ENCODE measurements around the gene L1CAM. TPM values are rescaled to one million over a fixed set of nuclear protein-coding genes. Genes with fewer than 3 reads are reported as not detected.

The L1CAM gene
- total RNA-seq, 1 experiment from 2014 or later: 0.64 TPM

DNA sequence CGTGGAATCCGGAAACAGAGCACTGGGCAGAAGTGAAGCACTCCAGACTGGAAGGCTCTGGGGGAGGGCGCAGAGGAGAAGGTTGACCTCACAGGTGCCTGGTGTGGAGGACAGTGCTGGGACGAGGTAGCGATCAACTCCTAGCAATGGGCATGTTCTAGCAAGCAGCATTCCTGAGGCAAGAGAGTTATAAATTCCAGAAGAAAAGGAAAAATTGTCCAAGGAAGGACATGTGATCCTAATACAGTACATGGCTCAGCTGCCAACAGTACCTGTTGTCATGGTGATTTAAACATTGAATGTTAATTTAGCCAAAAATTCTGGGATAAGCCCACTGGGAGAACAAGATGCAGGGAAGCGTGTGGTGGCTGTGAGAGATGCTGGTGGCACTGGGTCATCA is 31.9 kb upstream of the L1CAM start:
- BruUV-seq (replicated peaks): no TSS peak
- DNase-seq (ENCODE audit: low spot score): no peak
- H3K36me3 ChIP-seq (ENCODE audit: insufficient read depth, low read length, poor library complexity, severe bottlenecking): no peaks in the 10 kb centered on the region
- H3K27ac ChIP-seq (ENCODE audit: low read depth, low read length, poor library complexity, severe bottlenecking): no peak overlapping the region
- no peaks in the 10 kb centered on the region for H3K9me3 ChIP-seq (ENCODE audit: low read depth, low read length, poor library complexity, severe bottlenecking)
- POLR2A ChIA-PET (ENCODE audit: low non-redundant PET): no interaction called here
- TF ChIP-seq EZH2 (IDR thresholded peaks at IDR 0.05; ENCODE audit: borderline replicate concordance, low read depth, low read length, poor library complexity, severe bottlenecking): no peak
- TF ChIP-seq, protein P1, sequence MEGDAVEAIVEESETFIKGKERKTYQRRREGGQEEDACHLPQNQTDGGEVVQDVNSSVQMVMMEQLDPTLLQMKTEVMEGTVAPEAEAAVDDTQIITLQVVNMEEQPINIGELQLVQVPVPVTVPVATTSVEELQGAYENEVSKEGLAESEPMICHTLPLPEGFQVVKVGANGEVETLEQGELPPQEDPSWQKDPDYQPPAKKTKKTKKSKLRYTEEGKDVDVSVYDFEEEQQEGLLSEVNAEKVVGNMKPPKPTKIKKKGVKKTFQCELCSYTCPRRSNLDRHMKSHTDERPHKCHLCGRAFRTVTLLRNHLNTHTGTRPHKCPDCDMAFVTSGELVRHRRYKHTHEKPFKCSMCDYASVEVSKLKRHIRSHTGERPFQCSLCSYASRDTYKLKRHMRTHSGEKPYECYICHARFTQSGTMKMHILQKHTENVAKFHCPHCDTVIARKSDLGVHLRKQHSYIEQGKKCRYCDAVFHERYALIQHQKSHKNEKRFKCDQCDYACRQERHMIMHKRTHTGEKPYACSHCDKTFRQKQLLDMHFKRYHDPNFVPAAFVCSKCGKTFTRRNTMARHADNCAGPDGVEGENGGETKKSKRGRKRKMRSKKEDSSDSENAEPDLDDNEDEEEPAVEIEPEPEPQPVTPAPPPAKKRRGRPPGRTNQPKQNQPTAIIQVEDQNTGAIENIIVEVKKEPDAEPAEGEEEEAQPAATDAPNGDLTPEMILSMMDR (conservative IDR thresholded peaks at IDR 0.05; ENCODE audit: low read depth, low read length): no peak
- no peaks in the 10 kb centered on the region for H3K4me1 ChIP-seq (ENCODE audit: insufficient read depth, low read length, poor library complexity, severe bottlenecking)
- intact Hi-C loops (cut with micrococcal nuclease; ENCODE audit: unreplicated experiment): no loop called here
- no peaks in the 10 kb centered on the region for H3K27me3 ChIP-seq (replicated peaks; ENCODE audit: insufficient read depth, low read depth, low read length, poor library complexity)
- no peak overlapping the region for H3K4me3 ChIP-seq (ENCODE audit: low read depth, low read length, poor library complexity, severe bottlenecking)
- CTCF ChIA-PET: no interaction called here

DNA sequence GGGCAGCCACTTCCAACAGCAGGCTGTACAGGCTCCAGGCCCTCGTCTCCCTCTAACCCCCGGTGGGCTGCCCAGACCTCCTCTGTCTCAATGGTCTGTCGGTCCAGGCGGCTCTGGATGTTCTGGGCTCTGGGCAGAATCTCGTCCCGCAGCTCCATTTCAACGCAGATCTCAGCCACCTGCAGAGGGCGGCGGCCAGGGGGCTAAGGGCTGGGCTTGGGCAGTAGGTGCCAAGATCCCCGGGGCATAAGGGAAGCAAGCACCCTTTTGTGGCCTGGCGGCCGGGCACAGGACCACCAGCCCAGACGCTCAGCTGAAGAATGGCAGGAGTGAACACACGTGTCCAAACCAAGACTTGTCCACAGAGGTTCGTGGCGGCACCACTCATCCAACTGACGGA is 27.7 kb upstream of the L1CAM start:
- H3K4me1 ChIP-seq (ENCODE audit: insufficient read depth, low read length, poor library complexity, severe bottlenecking): no peaks in the 10 kb centered on the region
- DNase-seq (ENCODE audit: low spot score): no peak
- H3K27me3 ChIP-seq (replicated peaks; ENCODE audit: insufficient read depth, low read depth, low read length, poor library complexity): no peaks in the 10 kb centered on the region
- H3K36me3 ChIP-seq (ENCODE audit: insufficient read depth, low read length, poor library complexity, severe bottlenecking): no peaks in the 10 kb centered on the region
- POLR2A ChIA-PET (ENCODE audit: low non-redundant PET): no interaction called here
- H3K4me3 ChIP-seq (ENCODE audit: low read depth, low read length, poor library complexity, severe bottlenecking): no peak overlapping the region
- intact Hi-C loops (cut with micrococcal nuclease; ENCODE audit: unreplicated experiment): no loop called here
- H3K27ac ChIP-seq (ENCODE audit: low read depth, low read length, poor library complexity, severe bottlenecking): no peak overlapping the region
- H3K9me3 ChIP-seq (ENCODE audit: low read depth, low read length, poor library complexity, severe bottlenecking): no peaks in the 10 kb centered on the region
- CTCF ChIA-PET: no interaction called here
- TF ChIP-seq, protein P1 (conservative IDR thresholded peaks at IDR 0.05; ENCODE audit: low read depth, low read length): no peak
- no peak for TF ChIP-seq EZH2 (IDR thresholded peaks at IDR 0.05; ENCODE audit: borderline replicate concordance, low read depth, low read length, poor library complexity, severe bottlenecking)
- BruUV-seq (replicated peaks): no TSS peak

DNA sequence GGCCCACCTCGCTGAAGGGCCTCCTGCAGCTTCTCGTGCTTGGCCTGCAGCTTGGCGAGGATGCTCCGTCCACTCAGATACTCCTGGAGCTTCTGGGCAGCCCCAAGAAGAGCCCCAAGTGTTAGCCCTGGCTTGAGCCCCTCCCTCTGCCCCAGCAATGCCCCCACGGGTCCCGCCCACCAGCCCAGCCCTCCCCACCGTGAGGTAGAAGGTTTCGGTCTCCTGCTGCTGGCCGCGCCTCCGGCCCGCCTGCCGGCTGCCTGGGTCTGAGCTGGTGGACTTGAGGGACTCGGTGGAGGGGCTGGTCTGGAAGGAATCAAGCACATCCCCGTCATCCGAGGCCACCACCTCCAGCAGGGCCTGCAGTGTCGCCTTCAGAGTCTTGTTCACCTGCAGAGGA is 27.2 kb upstream of the L1CAM start:
- no peaks in the 10 kb centered on the region for H3K27me3 ChIP-seq (replicated peaks; ENCODE audit: insufficient read depth, low read depth, low read length, poor library complexity)
- TF ChIP-seq EZH2 (IDR thresholded peaks at IDR 0.05; ENCODE audit: borderline replicate concordance, low read depth, low read length, poor library complexity, severe bottlenecking): no peak
- H3K27ac ChIP-seq (ENCODE audit: low read depth, low read length, poor library complexity, severe bottlenecking): no peak overlapping the region
- no peaks in the 10 kb centered on the region for H3K4me1 ChIP-seq (ENCODE audit: insufficient read depth, low read length, poor library complexity, severe bottlenecking)
- POLR2A ChIA-PET (ENCODE audit: low non-redundant PET): no interaction called here
- no TSS peak for BruUV-seq (replicated peaks)
- no peaks in the 10 kb centered on the region for H3K9me3 ChIP-seq (ENCODE audit: low read depth, low read length, poor library complexity, severe bottlenecking)
- intact Hi-C loops (cut with micrococcal nuclease; ENCODE audit: unreplicated experiment): no loop called here
- CTCF ChIA-PET: no interaction called here
- no peak for DNase-seq (ENCODE audit: low spot score)
- H3K4me3 ChIP-seq (ENCODE audit: low read depth, low read length, poor library complexity, severe bottlenecking): no peak overlapping the region
- H3K36me3 ChIP-seq (ENCODE audit: insufficient read depth, low read length, poor library complexity, severe bottlenecking): no peaks in the 10 kb centered on the region

DNA sequence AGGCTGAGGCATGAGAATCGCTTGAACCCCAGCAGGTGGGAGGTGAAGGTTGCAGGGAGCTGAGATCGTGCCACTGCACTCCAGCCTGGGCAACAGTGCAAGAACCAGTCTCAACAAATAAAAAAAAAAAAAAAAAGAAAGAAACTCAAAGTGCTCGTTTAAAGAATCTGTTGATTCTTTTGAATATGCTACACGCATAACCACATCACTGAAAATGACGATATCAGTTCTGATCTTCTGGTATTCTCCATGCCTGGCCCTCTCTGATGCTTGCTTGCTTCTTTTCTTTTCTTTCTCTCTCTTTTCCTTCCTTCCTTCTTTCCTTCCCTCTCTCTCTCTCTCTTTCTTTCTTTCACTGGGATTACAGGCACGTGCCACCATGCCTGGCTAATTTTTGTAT is 25.8 kb upstream of the L1CAM start:
- no peaks in the 10 kb centered on the region for H3K36me3 ChIP-seq (ENCODE audit: insufficient read depth, low read length, poor library complexity, severe bottlenecking)
- intact Hi-C loops (cut with micrococcal nuclease; ENCODE audit: unreplicated experiment): no loop called here
- no peaks in the 10 kb centered on the region for H3K27me3 ChIP-seq (replicated peaks; ENCODE audit: insufficient read depth, low read depth, low read length, poor library complexity)
- CTCF ChIA-PET: no interaction called here
- H3K4me1 ChIP-seq (ENCODE audit: insufficient read depth, low read length, poor library complexity, severe bottlenecking): no peaks in the 10 kb centered on the region
- no peak overlapping the region for H3K4me3 ChIP-seq (ENCODE audit: low read depth, low read length, poor library complexity, severe bottlenecking)
- BruUV-seq (replicated peaks): no TSS peak
- no peak overlapping the region for H3K27ac ChIP-seq (ENCODE audit: low read depth, low read length, poor library complexity, severe bottlenecking)
- no peaks in the 10 kb centered on the region for H3K9me3 ChIP-seq (ENCODE audit: low read depth, low read length, poor library complexity, severe bottlenecking)
- no peak for DNase-seq (ENCODE audit: low spot score)
- TF ChIP-seq EZH2 (IDR thresholded peaks at IDR 0.05; ENCODE audit: borderline replicate concordance, low read depth, low read length, poor library complexity, severe bottlenecking): no peak
- TF ChIP-seq, protein P1 (conservative IDR thresholded peaks at IDR 0.05; ENCODE audit: low read depth, low read length): no peak
- POLR2A ChIA-PET (ENCODE audit: low non-redundant PET): no interaction called here

Measured in A673 (cell line).